ENCODE measurements around the gene NXPH3.

NXPH3 gene

DNA sequence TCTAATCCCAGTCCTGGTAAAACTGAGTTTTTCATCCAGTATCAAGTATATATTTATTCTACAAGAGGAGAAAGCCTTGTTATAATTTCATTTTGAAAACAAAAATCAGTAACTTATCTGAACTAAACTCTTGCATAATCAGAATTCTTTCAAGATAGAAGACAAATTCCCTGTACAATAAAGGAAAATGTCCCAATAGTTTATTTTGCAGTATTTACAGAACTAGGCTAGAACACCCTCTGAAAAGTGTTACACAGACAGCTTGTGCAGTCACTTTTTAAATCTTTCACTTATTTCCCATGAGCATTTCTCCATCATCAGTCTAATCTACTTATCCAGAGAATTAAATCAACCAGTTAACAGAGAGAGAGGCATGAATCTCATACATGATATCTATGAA, 53.8 kb downstream of the NXPH3 start:
- no peak for ATAC-seq (replicated peaks)

DNA sequence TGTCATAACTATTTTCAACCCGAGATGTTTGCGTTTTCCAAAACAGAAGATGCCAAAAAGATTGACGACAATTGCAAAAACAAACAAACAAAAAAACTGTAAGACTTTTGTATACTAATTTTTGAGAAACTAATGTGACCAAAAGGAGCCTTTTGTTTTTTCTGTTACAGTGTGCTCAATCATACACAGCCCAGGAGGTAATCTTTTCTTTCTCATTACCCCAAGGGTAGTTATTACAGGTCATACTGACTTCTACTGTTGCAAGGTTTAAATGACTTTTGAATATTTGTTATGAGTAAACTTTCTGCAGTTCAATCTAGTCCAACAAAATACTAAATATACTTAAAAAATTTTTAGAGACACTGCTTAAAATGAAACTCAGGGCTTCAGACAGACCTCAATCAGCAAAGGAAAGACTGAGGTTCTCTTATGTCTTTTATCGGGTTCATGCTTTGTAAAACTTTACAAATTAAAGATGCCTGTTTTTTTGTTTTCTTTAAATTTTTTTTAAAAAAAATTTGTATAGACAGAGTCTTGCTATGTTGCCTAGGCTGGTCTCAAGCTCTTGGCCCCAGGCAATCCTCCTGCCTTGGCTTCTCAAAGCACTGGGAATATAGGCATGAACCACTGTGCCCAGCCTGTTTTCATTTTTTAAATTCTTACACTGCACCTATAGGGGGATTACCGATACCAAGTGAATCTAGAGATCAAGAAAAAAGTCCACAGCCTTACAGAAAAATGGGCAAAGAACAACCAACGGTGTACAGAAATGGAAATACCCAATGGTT, 54.6 kb downstream of the NXPH3 start:
- Mint-ChIP-seq H3K27me3 (no peaks in the 10 kb centered on the region), H3K9me3 (no peaks in the 10 kb centered on the region), H3K4me3 (no peak overlapping the region), H3K27ac (no peak overlapping the region), H3K36me3 (peaks cover 0 to 2% of the 10 kb centered on the region in 2 donors), H3K4me1 (peaks cover 7 to 12% of the 10 kb centered on the region in 2 donors)
- DNase-seq (no peak), ATAC-seq (replicated peaks) (no peak)

More for the DNA sequence above, 53.8 kb downstream of the NXPH3 start:
- H3K27ac Mint-ChIP-seq, result no peak overlapping the region
- H3K9me3 Mint-ChIP-seq, result no peaks in the 10 kb centered on the region
- peaks cover 7 to 12% of the 10 kb centered on the region in 2 donors for H3K4me1 Mint-ChIP-seq
- DNase-seq, result no peak
- no peak overlapping the region for H3K4me3 Mint-ChIP-seq
- peaks cover 0 to 2% of the 10 kb centered on the region in 2 donors for H3K36me3 Mint-ChIP-seq
- no peaks in the 10 kb centered on the region for H3K27me3 Mint-ChIP-seq

DNA sequence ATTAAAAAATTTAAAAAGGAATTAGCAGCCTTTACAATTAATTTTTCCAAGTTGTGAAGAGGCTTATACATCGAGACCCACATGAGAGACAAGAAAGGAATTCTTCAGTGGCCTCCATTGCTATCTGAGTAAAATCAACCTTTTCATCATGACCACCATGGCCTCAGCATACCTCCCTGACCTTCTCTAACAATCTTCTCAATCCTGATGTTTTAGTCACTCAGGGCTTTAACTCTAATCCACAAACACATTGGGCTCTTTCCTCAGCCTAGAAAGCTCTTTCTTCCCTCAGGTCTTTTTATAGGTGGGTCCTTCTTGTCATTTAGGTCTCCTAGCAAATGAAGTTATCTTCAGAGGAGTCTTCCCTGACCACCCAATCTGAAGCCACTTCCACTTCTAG, 55.8 kb downstream of the NXPH3 start:
- H3K9me3 Mint-ChIP-seq, result no peaks in the 10 kb centered on the region
- H3K27me3 Mint-ChIP-seq, result no peaks in the 10 kb centered on the region
- no peak for ATAC-seq (replicated peaks)
- H3K27ac Mint-ChIP-seq, result no peak overlapping the region
- H3K4me1 Mint-ChIP-seq, result peaks cover 8 to 12% of the 10 kb centered on the region in 2 donors
- peaks cover 2 to 4% of the 10 kb centered on the region in 2 donors for H3K36me3 Mint-ChIP-seq
- DNase-seq, result no peak
- no peak overlapping the region for H3K4me3 Mint-ChIP-seq

Data from stimulated activated naive B cell treated with anti-CD40 and anti-IgM and Interleukin-4, amounts not matched to agents 10 μg/mL and 1 μg/mL and 100 μg/mL, for 72 hours (primary cell).